Endothelial cell (in vitro differentiated cells): ENCODE results near the gene NANOGP8. TPM values are rescaled to one million over a fixed set of nuclear protein-coding genes. Genes with fewer than 3 reads are reported as not detected.

Source experiments
- DNase-seq: peaks from one replicate; pipeline ENCODE4 v3.0.0; 2021; ENCODE audit warnings: low spot score
- H3K27ac Mint-ChIP-seq: one replicate; pipeline ENCODE4 v1.8.0; 2021; ENCODE audit warnings: mixed read lengths, inconsistent platforms; ENCODE audit not compliant: unreplicated experiment
- H3K27me3 Mint-ChIP-seq: one replicate; pipeline ENCODE4 v1.8.0; 2021; ENCODE audit warnings: mild to moderate bottlenecking, moderate library complexity, mixed read lengths, inconsistent platforms; ENCODE audit not compliant: unreplicated experiment
- H3K36me3 Mint-ChIP-seq: one replicate; pipeline ENCODE4 v1.8.0; 2021; ENCODE audit warnings: mild to moderate bottlenecking, low read depth, mixed read lengths, inconsistent platforms; ENCODE audit not compliant: unreplicated experiment
- H3K4me1 Mint-ChIP-seq: one replicate; pipeline ENCODE4 v1.8.0; 2021; ENCODE audit warnings: mild to moderate bottlenecking, mixed read lengths, inconsistent platforms; ENCODE audit not compliant: unreplicated experiment
- H3K4me3 Mint-ChIP-seq: one replicate; pipeline ENCODE4 v1.8.0; 2021; ENCODE audit warnings: mild to moderate bottlenecking, mixed read lengths, inconsistent platforms; ENCODE audit not compliant: unreplicated experiment
- H3K9me3 Mint-ChIP-seq: one replicate; pipeline ENCODE4 v1.8.0; 2021; ENCODE audit warnings: mixed read lengths, inconsistent platforms; ENCODE audit not compliant: unreplicated experiment
- total RNA-seq: library from RNA; stranded (reverse); fragmentation: NEBNext Ultra II Directional; extraction: Animal tissue kit (Norgen Biotek cat#: 25700); gene quantifications from one replicate; pipeline ENCODE4 v1.2.1, GENCODE V29; 2021; ENCODE audit not compliant: unreplicated experiment
- TF ChIP-seq, protein P1 (sequence below): fragments of 200-600 bp; sonication (generic); IDR thresholded peaks from one replicate; pipeline ENCODE4 v1.5.0; 2021; ENCODE audit warnings: antibody characterized with exemption; ENCODE audit not compliant: unreplicated experiment

The NANOGP8 gene
- total RNA-seq, 1 donor from 2014 or later, result 0.64 TPM

DNA sequence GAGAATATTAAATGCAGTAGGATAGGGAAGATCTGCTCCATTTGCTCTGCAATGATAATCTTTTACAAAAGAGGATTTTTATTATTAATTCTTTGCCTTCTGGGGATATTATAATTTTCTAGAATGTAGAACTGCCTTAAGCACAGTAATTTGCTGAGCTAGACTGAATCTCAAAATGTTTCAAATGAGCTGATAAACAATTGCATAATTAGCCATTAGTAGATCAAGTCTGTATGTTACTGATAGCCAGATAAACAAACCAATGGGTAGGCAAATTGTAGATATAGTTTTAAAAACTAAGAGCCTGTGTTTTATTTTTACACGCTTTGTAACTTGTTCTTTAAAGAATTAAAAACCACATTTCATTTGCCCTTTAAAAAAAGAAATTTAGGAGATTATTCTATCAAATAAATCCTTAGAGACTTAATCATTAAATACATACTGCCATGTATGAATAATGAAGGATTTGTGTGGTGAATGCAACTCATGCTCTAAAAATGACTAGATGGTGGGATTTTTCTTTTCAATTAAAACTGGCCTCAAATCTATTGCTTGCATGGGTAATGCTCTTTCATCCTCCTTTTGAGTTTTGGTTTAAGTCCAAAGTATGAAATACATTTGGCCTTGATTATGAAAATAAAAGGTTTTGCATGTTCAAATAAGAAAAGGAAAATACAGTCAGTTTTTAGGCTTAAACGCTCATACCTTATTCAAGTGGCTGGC lies 32.6 kb upstream of the NANOGP8 start:
- Mint-ChIP-seq H3K36me3 (no peaks in the 10 kb centered on the region), H3K27me3 (no peaks in the 10 kb centered on the region), H3K4me1 (no peaks in the 10 kb centered on the region), H3K4me3 (no peak overlapping the region), H3K27ac (no peak overlapping the region), H3K9me3 (no peaks in the 10 kb centered on the region)
- TF ChIP-seq, protein P1, sequence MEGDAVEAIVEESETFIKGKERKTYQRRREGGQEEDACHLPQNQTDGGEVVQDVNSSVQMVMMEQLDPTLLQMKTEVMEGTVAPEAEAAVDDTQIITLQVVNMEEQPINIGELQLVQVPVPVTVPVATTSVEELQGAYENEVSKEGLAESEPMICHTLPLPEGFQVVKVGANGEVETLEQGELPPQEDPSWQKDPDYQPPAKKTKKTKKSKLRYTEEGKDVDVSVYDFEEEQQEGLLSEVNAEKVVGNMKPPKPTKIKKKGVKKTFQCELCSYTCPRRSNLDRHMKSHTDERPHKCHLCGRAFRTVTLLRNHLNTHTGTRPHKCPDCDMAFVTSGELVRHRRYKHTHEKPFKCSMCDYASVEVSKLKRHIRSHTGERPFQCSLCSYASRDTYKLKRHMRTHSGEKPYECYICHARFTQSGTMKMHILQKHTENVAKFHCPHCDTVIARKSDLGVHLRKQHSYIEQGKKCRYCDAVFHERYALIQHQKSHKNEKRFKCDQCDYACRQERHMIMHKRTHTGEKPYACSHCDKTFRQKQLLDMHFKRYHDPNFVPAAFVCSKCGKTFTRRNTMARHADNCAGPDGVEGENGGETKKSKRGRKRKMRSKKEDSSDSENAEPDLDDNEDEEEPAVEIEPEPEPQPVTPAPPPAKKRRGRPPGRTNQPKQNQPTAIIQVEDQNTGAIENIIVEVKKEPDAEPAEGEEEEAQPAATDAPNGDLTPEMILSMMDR, result no peak
- no peak for DNase-seq

DNA sequence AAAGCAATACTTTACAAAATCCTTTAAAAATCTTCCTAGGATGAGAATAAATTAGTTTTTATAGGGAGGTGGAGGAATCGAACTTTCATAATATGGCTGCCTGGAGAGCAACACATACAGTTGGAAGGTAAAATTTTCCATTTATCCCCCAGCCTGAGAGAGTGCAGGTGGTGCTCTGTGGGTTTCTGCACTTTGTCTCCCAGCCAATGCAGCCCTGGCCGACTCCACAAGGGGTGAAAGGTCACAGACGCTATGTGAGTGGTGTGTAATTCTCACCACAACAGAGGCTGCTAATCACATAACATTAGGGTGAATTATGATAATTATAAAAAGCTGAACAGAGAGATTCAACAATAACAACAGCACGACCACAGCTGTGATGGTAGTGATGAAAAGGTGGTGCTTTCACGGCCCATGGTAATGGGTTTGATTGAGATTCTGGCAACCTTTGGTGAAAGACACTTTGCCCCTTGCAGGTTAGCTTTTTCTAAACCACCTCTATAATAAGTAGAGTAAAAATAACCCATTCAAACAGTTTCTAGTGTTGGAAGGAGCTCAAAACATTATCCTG lies 30.1 kb upstream of the NANOGP8 start:
- no peaks in the 10 kb centered on the region for H3K27me3 Mint-ChIP-seq
- H3K9me3 Mint-ChIP-seq, result no peaks in the 10 kb centered on the region
- TF ChIP-seq, protein P1, result no peak
- no peak overlapping the region for H3K27ac Mint-ChIP-seq
- no peak overlapping the region for H3K4me3 Mint-ChIP-seq
- no peak for DNase-seq
- no peaks in the 10 kb centered on the region for H3K36me3 Mint-ChIP-seq
- no peaks in the 10 kb centered on the region for H3K4me1 Mint-ChIP-seq

DNA sequence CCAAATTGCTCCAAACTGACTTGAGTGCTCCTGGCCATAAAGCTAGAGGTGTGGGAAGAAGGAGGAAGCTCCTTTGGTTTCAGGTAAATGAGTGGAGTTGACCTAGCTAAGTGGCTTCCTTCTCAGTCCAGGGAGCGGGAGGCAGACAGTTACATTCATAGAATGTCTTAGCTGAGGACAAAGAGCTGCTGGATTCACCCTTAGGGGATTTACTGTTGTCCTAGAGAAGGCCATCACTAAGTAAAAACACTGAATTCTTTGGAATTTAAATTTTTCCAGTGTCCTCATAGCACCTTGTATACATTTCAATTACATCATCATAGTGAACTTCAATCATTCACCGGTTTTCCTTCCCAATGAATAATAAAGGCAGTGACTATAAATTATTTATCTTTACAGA lies 27.3 kb upstream of the NANOGP8 start:
- Mint-ChIP-seq H3K36me3 (no peaks in the 10 kb centered on the region), H3K27me3 (no peaks in the 10 kb centered on the region), H3K4me3 (no peak overlapping the region), H3K4me1 (no peaks in the 10 kb centered on the region), H3K27ac (no peak overlapping the region), H3K9me3 (no peaks in the 10 kb centered on the region)
- DNase-seq, result no peak
- TF ChIP-seq, protein P1, result no peak

DNA sequence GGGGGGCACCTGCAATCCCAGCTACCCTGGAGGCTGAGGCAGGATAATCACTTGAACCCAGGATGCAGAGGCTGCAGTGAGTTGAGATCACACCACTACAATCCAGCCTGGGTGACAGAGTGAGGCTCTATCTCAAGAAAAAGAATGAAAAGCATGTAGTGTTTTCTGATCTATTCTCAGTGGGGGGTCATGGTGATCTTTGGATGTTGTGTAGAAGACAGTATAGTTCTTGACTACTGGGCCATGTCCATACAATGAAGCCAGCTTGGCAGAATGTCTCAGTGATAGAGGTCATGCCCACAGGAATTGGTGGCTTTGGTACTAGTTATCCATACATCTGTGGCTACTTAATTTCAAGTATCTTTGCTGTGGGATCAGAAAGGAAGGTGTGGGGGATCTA lies 26.8 kb upstream of the NANOGP8 start:
- Mint-ChIP-seq H3K36me3 (no peaks in the 10 kb centered on the region), H3K27ac (no peak overlapping the region), H3K9me3 (no peaks in the 10 kb centered on the region), H3K27me3 (no peaks in the 10 kb centered on the region), H3K4me3 (no peak overlapping the region), H3K4me1 (no peaks in the 10 kb centered on the region)
- TF ChIP-seq, protein P1, result no peak
- no peak for DNase-seq

DNA sequence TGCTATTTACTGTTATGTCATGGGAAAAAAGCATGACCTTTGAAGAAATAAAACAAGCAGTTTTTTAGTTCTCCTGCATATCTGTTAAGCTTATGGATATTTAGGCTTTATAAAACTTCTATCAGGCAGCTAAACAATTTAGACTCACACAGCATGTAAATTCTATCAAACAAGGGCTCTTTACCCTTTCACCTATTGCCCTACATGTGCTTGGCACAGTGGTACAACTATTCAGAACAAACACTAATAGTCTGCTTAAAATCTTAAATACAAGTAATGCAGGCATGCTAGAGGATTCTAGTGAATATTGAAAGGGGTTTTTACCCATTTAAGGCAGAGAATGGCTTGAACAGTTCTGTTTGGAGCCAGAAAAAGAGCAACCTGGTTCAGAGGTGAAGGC lies 23.4 kb upstream of the NANOGP8 start:
- Mint-ChIP-seq H3K9me3 (no peaks in the 10 kb centered on the region), H3K36me3 (no peaks in the 10 kb centered on the region), H3K27me3 (peaks cover 2% of the 10 kb centered on the region), H3K4me3 (no peak overlapping the region), H3K27ac (no peak overlapping the region), H3K4me1 (no peaks in the 10 kb centered on the region)
- TF ChIP-seq, protein P1, result no peak
- DNase-seq, result no peak
